ENCODE measurements around the gene ECE2. TPM values are rescaled to one million over a fixed set of nuclear protein-coding genes. Genes with fewer than 3 reads are reported as not detected.
A peak's percentile ranks its signal among the peaks of the same experiment; 100 is the strongest.

ECE2 gene
- not detected in 2 replicates for total RNA-seq (2014; rRNA removed; shearing (Covaris generic))
- not detected in 2 replicates for total RNA-seq (2022)
- Bru-seq, nascent RNA, result not detected
- not detected for BruChase-seq, experiment 1, labeled RNA remaining after a 6-hour chase
- BruChase-seq, experiment 2, labeled RNA remaining after a 2-hour chase, result not detected
- long read RNA-seq, result 0 reads

DNA sequence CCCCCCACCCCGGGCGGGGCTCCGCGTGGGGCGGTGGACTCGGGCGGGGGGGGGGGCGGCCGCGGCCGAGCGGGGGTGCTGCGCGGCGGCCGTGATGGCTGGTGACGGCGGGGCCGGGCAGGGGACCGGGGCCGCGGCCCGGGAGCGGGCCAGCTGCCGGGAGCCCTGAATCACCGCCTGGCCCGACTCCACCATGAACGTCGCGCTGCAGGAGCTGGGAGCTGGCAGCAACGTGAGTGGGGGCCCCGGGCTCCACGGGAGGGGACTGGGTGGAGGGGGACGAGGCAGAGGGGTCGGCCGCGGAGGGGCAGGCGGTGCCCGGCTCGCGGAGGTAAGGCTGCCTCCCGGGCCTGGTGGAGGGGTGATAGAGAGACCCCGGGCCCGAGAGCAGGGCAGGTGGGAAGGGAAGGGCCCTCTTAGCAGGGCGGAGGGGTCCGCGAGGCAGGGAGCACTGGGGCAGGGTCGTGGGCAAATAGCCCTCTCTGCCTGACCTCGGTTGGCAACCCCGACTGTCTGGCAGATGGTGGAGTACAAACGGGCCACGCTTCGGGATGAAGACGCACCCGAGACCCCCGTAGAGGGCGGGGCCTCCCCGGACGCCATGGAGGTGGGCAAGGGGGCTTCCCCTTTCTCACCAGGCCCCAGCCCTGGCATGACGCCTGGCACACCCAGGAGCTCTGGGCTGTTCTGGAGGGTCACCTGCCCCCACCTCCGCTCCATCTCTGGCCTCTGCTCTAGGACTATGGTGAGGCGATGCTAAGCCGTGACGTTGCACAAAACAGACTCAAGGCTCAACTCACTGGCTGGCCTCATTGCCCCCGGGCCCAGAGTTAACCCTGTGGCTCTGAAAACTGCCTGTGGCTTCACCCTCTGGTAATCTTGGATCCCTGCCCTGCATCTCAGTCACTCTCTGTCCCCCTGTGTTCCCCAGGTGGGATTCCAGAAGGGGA is at the start of gene ECE2:
Gene ECE2 (plus strand): TSS at position 62 of the 950 bp plus-strand sequence. CDS start 132 bp downstream, at position 194.
- Histone ChIP-seq H3K4me2 (ENCODE audit: low read length) (no peak within 1 kb of the TSS), H3K4me1 (ENCODE audit: insufficient read depth, low read length, poor library complexity, severe bottlenecking) (no peaks in the 10 kb centered on the region), H3K79me2 (ENCODE audit: insufficient read depth, low read depth, low read length) (no peaks in the 10 kb centered on the region), H3K36me3 (ENCODE audit: insufficient read depth, low read length) (no peaks in the 10 kb centered on the region), H2AFZ (ENCODE audit: low read length) (no peak within 1 kb of the TSS), H3K9me2 (ENCODE audit: insufficient read depth, low read length) (no peaks in the 10 kb centered on the region), H3K9me3 (ENCODE audit: low read length) (no peaks in the 10 kb centered on the region), H3K27ac (ENCODE audit: low read depth, low read length, poor library complexity, severe bottlenecking) (no peak within 1 kb of the TSS), H3K4me3 (ENCODE audit: low read depth, low read length, poor library complexity, severe bottlenecking) (no peak within 1 kb of the TSS), H4K20me1 (ENCODE audit: insufficient read depth, low read length) (no peaks in the 10 kb centered on the region)
- POLR2A ChIA-PET, result no interaction called here
- no peak for DNase-seq (ENCODE audit: low spot score)
- intact Hi-C loops (cut with micrococcal nuclease; ENCODE audit: unreplicated experiment), result no loop called here
- BruUV-seq (replicated peaks), result no TSS peak
- TF ChIP-seq, protein P1, sequence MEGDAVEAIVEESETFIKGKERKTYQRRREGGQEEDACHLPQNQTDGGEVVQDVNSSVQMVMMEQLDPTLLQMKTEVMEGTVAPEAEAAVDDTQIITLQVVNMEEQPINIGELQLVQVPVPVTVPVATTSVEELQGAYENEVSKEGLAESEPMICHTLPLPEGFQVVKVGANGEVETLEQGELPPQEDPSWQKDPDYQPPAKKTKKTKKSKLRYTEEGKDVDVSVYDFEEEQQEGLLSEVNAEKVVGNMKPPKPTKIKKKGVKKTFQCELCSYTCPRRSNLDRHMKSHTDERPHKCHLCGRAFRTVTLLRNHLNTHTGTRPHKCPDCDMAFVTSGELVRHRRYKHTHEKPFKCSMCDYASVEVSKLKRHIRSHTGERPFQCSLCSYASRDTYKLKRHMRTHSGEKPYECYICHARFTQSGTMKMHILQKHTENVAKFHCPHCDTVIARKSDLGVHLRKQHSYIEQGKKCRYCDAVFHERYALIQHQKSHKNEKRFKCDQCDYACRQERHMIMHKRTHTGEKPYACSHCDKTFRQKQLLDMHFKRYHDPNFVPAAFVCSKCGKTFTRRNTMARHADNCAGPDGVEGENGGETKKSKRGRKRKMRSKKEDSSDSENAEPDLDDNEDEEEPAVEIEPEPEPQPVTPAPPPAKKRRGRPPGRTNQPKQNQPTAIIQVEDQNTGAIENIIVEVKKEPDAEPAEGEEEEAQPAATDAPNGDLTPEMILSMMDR (conservative IDR thresholded peaks at IDR 0.05; ENCODE audit: low read length), result no peak
- TF ChIP-seq EZH2phosphoT487 (IDR thresholded peaks at IDR 0.05; ENCODE audit: borderline replicate concordance, low read depth, low read length), result no peak
- CTCF ChIA-PET (ENCODE audit: unreplicated experiment), result no interaction called here

DNA sequence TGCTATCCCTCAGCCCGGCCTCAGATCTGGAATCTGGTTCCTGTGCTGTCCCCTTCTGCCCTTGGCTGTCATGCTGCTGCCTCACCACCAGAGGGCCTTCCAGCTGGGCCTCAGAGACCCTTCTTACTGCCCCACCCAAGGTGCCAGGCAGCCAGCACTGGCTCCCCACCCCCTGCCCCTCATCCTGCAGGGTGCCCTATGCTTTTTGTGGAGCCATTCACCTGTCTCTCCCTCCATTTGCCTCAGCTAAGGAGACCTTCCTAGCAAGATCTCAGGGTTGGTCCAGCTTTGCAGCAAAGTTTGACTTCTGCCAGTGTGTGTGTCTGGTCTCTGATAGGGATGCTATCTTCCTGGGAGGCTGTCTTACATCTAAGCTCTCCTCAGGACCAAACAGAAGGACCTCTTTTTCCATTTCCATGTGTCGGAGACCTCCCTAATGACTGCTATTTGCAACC is 48.3 kb upstream of the ECE2 start:
- H3K4me2 ChIP-seq (ENCODE audit: low read length), result no peak overlapping the region
- no TSS peak for BruUV-seq (replicated peaks)
- no peak overlapping the region for H3K27ac ChIP-seq (ENCODE audit: low read depth, low read length, poor library complexity, severe bottlenecking)
- ChIA-PET CTCF (ENCODE audit: unreplicated experiment) (interaction anchor here (0.6 to 1.6 kb wide), 4 partner anchors 9 to 432 kb away, joined by 3 to 4 read pairs (median 3); no protein-coding TSS in a partner anchor), POLR2A (interaction anchor here (0.6 to 1.2 kb wide), 4 partner anchors 18 to 226 kb away, joined by 3 to 6 read pairs (median 4); no protein-coding TSS in a partner anchor)
- no peaks in the 10 kb centered on the region for H3K79me2 ChIP-seq (ENCODE audit: insufficient read depth, low read depth, low read length)
- H3K36me3 ChIP-seq (ENCODE audit: insufficient read depth, low read length), result no peaks in the 10 kb centered on the region
- TF ChIP-seq EZH2phosphoT487 (IDR thresholded peaks at IDR 0.05; ENCODE audit: borderline replicate concordance, low read depth, low read length), result no peak
- TF ChIP-seq, protein P1 (conservative IDR thresholded peaks at IDR 0.05; ENCODE audit: low read length), result peak; percentile 84
- intact Hi-C loops (cut with micrococcal nuclease; ENCODE audit: unreplicated experiment), result loop anchor here (1.0 kb wide), 1 partner anchor 62 kb away; no protein-coding TSS in a partner anchor
- no peaks in the 10 kb centered on the region for H3K9me2 ChIP-seq (ENCODE audit: insufficient read depth, low read length)
- no peak overlapping the region for H2AFZ ChIP-seq (ENCODE audit: low read length)
- no peaks in the 10 kb centered on the region for H3K9me3 ChIP-seq (ENCODE audit: low read length)
- peak; percentile 65 for DNase-seq (ENCODE audit: low spot score)
- no peak overlapping the region for H3K4me3 ChIP-seq (ENCODE audit: low read depth, low read length, poor library complexity, severe bottlenecking)
- H3K4me1 ChIP-seq (ENCODE audit: insufficient read depth, low read length, poor library complexity, severe bottlenecking), result peaks cover 7% of the 10 kb centered on the region
- no peaks in the 10 kb centered on the region for H4K20me1 ChIP-seq (ENCODE audit: insufficient read depth, low read length)

Data from OCI-LY7 (cell line).